H1 (cell line): ENCODE results near the gene PHLDA2. TPM values are rescaled to one million over a fixed set of nuclear protein-coding genes. Genes with fewer than 3 reads are reported as not detected.

ENCODE experiments used
- CTCF ChIA-PET: fragments of 300-600 bp; sonication (Branson Sonifier 250); formaldehyde crosslinking; loops from one replicate; lab custom pipeline; 2021; ENCODE audit not compliant: partially characterized antibody; lab: Charles Lee
- POLR2A ChIA-PET: fragments of 300-600 bp; sonication (Branson Sonifier 250); formaldehyde crosslinking; loops from one replicate; lab custom pipeline; 2021; ENCODE audit warnings: inconsistent platforms; ENCODE audit not compliant: partially characterized antibody; lab: Charles Lee
- DNase-seq, 2 experiments: peaks; one replicate each; pipeline versions ENCODE4 v3.0.0 to v3.0.0-alpha.2; 2010 to 2022; ENCODE audit warnings: low spot score in 2 of 2, low read depth in 1 of 2, mixed read lengths in 1 of 2
- FAIRE-seq: peaks from 2 replicates; lab custom pipeline; 2011; peaks lifted over from hg19 to GRCh38; lab: Jason Lieb, UNC
- H2AFZ ChIP-seq: 2 replicates; pipeline ENCODE4 v1.8.1; 2012; ENCODE audit warnings: low read length, inconsistent platforms
- H2AK5ac ChIP-seq: 2 replicates; pipeline ENCODE4 v1.6.1; 2013; ENCODE audit warnings: low read depth, low read length
- H2BK120ac ChIP-seq: replicated peaks from 2 replicates; pipeline ENCODE3; 2013; ENCODE audit warnings: low read depth, low read length, inconsistent platforms
- H2BK12ac ChIP-seq: 2 replicates; pipeline ENCODE4 v1.6.1; 2013; ENCODE audit warnings: low read depth, low read length
- H2BK15ac ChIP-seq: 2 replicates; pipeline ENCODE4 v1.6.1; 2013; ENCODE audit warnings: low read length
- H2BK20ac ChIP-seq: 2 replicates; pipeline ENCODE4 v1.6.1; 2013; ENCODE audit warnings: low read length
- H2BK5ac ChIP-seq: 2 replicates; pipeline ENCODE4 v1.6.1; 2013; ENCODE audit warnings: low read depth, low read length
- H3K14ac ChIP-seq: 2 replicates; pipeline ENCODE4 v1.6.1; 2013; ENCODE audit warnings: inconsistent platforms; ENCODE audit not compliant: insufficient read length
- H3K18ac ChIP-seq: 2 replicates; pipeline ENCODE4 v1.6.1; 2013; ENCODE audit warnings: low read length; ENCODE audit errors: extremely low read depth
- H3K23ac ChIP-seq: 2 replicates; pipeline ENCODE4 v1.6.1; 2013; ENCODE audit warnings: inconsistent platforms; ENCODE audit not compliant: insufficient read length
- H3K23me2 ChIP-seq: 2 replicates; pipeline ENCODE4 v1.6.1; 2013; ENCODE audit warnings: low read depth, low read length
- H3K27ac ChIP-seq: 2 replicates; pipeline ENCODE4 v1.6.1; 2011; ENCODE audit warnings: low read depth, low read length, inconsistent platforms
- H3K27me3 ChIP-seq, 4 experiments: replicated peaks in 1 of 4; 1 replicate in 1 of 4; 2 replicates in 3 of 4; pipeline versions ENCODE4 v1.6.1 to v1.8.1; 2011 to 2013; ENCODE audit warnings: low read length in 3 of 4, mild to moderate bottlenecking in 3 of 4, inconsistent platforms in 2 of 4, mixed read lengths in 2 of 4, moderate library complexity in 1 of 4; ENCODE audit not compliant: control insufficient read depth in 3 of 4, insufficient read depth in 3 of 4; ENCODE audit errors: extremely low read depth in 1 of 4
- H3K36me3 ChIP-seq, 4 experiments: 2 replicates each; pipeline versions ENCODE4 v1.6.1 to v1.8.1; 2011 to 2013; ENCODE audit warnings: mild to moderate bottlenecking in 4 of 4, low read length in 3 of 4, moderate library complexity in 2 of 4, control low read depth in 1 of 4, inconsistent platforms in 1 of 4; ENCODE audit not compliant: insufficient read depth in 4 of 4, control insufficient read depth in 2 of 4
- H3K4ac ChIP-seq: replicated peaks from 2 replicates; pipeline ENCODE3; 2013; ENCODE audit warnings: low read length, low read depth, mixed read lengths, inconsistent platforms; ENCODE audit not compliant: insufficient read length
- H3K4me1 ChIP-seq, 4 experiments: replicated peaks in 1 of 4; 1 replicate in 1 of 4; 2 replicates in 3 of 4; pipeline versions ENCODE4 v1.6.1 to v1.8.1; 2011 to 2013; ENCODE audit warnings: low read length in 3 of 4, inconsistent platforms in 2 of 4, mixed read lengths in 1 of 4; ENCODE audit not compliant: insufficient read depth in 4 of 4, control insufficient read depth in 3 of 4
- H3K4me2 ChIP-seq, 2 experiments: 2 replicates each; pipeline versions ENCODE4 v1.6.1 to v1.8.1; 2011 to 2013; ENCODE audit warnings: low read depth in 2 of 2, low read length in 2 of 2, control low read depth in 1 of 2, inconsistent platforms in 1 of 2, mild to moderate bottlenecking in 1 of 2; ENCODE audit not compliant: insufficient read depth in 1 of 2
- H3K4me3 ChIP-seq, 4 experiments: fragments of 200-600, 300-600 bp in 1 of 4; sonication (generic), shearing (Covaris generic), sonication (Bioruptor Twin) in 1 of 4; 2 replicates each; pipeline versions ENCODE4 v1.5.1 to v1.8.1; 2011 to 2016; ENCODE audit warnings: low read length in 4 of 4, low read depth in 3 of 4, control low read depth in 2 of 4, inconsistent platforms in 2 of 4, mild to moderate bottlenecking in 2 of 4, mixed read lengths in 1 of 4, moderate library complexity in 1 of 4; ENCODE audit not compliant: insufficient read depth in 2 of 4; ENCODE audit errors: extremely low read depth in 1 of 4
- H3K56ac ChIP-seq: replicated peaks from 2 replicates; pipeline ENCODE3; 2013; ENCODE audit warnings: low read depth, mild to moderate bottlenecking, mixed read lengths, low read length, inconsistent platforms; ENCODE audit not compliant: insufficient read length
- H3K79me1 ChIP-seq: 2 replicates; pipeline ENCODE4 v1.6.1; 2013; ENCODE audit warnings: low read depth, low read length, control low read depth
- H3K79me2 ChIP-seq, 2 experiments: 2 replicates each; pipeline versions ENCODE4 v1.6.1 to v1.8.1; 2012 to 2013; ENCODE audit warnings: low read length in 2 of 2, mild to moderate bottlenecking in 2 of 2, inconsistent platforms in 1 of 2; ENCODE audit not compliant: insufficient read depth in 2 of 2, control insufficient read depth in 1 of 2
- H3K9ac ChIP-seq, 4 experiments: replicated peaks in 1 of 4; 1 replicate in 1 of 4; 2 replicates in 3 of 4; pipeline versions ENCODE4 v1.6.1 to v1.8.1; 2011 to 2013; ENCODE audit warnings: low read depth in 3 of 4, low read length in 3 of 4, control low read depth in 2 of 4, mild to moderate bottlenecking in 2 of 4, moderate library complexity in 2 of 4, inconsistent platforms in 1 of 4; ENCODE audit errors: extremely low read depth in 1 of 4
- H3K9me3 ChIP-seq, 2 experiments: 2 replicates each; pipeline versions ENCODE4 v1.6.1 to v1.8.1; 2012 to 2013; ENCODE audit warnings: mild to moderate bottlenecking in 2 of 2, moderate library complexity in 2 of 2, control low read depth in 1 of 2, inconsistent platforms in 1 of 2, low read depth in 1 of 2, low read length in 1 of 2, mixed read lengths in 1 of 2; ENCODE audit not compliant: insufficient read depth in 2 of 2
- H4K20me1 ChIP-seq, 2 experiments: replicated peaks in 1 of 2; 2 replicates each; pipeline versions ENCODE3 to v1.8.1; 2011 to 2013; ENCODE audit warnings: inconsistent platforms in 2 of 2, low read length in 2 of 2, mild to moderate bottlenecking in 1 of 2; ENCODE audit not compliant: insufficient read depth in 2 of 2, control insufficient read depth in 1 of 2
- H4K5ac ChIP-seq: 2 replicates; pipeline ENCODE4 v1.6.1; 2013; ENCODE audit warnings: low read length, low read depth, mixed read lengths, inconsistent platforms; ENCODE audit not compliant: insufficient read length
- H4K8ac ChIP-seq: 2 replicates; pipeline ENCODE4 v1.8.0; 2013; ENCODE audit warnings: mild to moderate bottlenecking, moderate library complexity, low read length, inconsistent platforms; ENCODE audit not compliant: insufficient read depth; ENCODE audit errors: extremely low read depth
- H4K91ac ChIP-seq: replicated peaks from 2 replicates; pipeline ENCODE3; 2013; ENCODE audit warnings: low read length, mixed read lengths, inconsistent platforms; ENCODE audit not compliant: insufficient read length
- HDAC6 ChIP-seq: IDR thresholded peaks from one replicate; pipeline ENCODE4 v1.7.1; 2012; ENCODE audit warnings: low read depth, mild to moderate bottlenecking, inconsistent platforms, low read length, moderate library complexity
- MAFK ChIP-seq: IDR thresholded peaks from 2 replicates; pipeline ENCODE4 v1.6.1; 2012; ENCODE audit warnings: low read depth, mild to moderate bottlenecking, improper control_type of control experiment, low read length
- RNF2 ChIP-seq: fragments of 200-900, 300-1000 bp; sonication (generic); IDR thresholded peaks from 2 replicates; pipeline ENCODE4 v1.7.1; 2016; ENCODE audit warnings: borderline replicate concordance, low read depth, mild to moderate bottlenecking, antibody characterized with exemption, low read length; ENCODE audit not compliant: poor library complexity, severe bottlenecking; ENCODE audit errors: missing control alignments
- SAP30 ChIP-seq: fragments of 300-600 bp; sonication (generic); IDR thresholded peaks from 2 replicates; pipeline ENCODE4 v1.7.1; 2012; ENCODE audit warnings: low read length, moderate library complexity, mild to moderate bottlenecking, inconsistent platforms; ENCODE audit not compliant: insufficient read depth, insufficient replicate concordance
- SIN3A ChIP-seq, 2 experiments: IDR thresholded peaks in 1 of 2; conservative IDR thresholded peaks in 1 of 2; 2 replicates each; pipeline ENCODE4 v1.6.1; 2011 to 2012; ENCODE audit warnings: low read length in 2 of 2, improper control_type of control experiment in 1 of 2, low read depth in 1 of 2, mild to moderate bottlenecking in 1 of 2
- SP2 ChIP-seq: IDR thresholded peaks from 2 replicates; pipeline ENCODE4 v1.6.1; 2012; ENCODE audit warnings: mild to moderate bottlenecking, low read length, inconsistent platforms
- TAF1 ChIP-seq: IDR thresholded peaks from 2 replicates; pipeline ENCODE4 v1.6.1; 2011; ENCODE audit warnings: mild to moderate bottlenecking, low read depth, low read length
- TEAD4 ChIP-seq: IDR thresholded peaks from 2 replicates; pipeline ENCODE4 v1.6.1; 2012; ENCODE audit warnings: low read depth, low read length, inconsistent platforms, mixed read lengths
- YY1 ChIP-seq: IDR thresholded peaks from 2 replicates; pipeline ENCODE4 v1.6.1; 2011; ENCODE audit warnings: low read depth, mild to moderate bottlenecking, low read length
- WGBS, 2 experiments: shearing (Covaris generic) in 1 of 2; methylation state at CpG; one replicate each; pipeline versions ENCODE4 v1.1.6 to v1.1.7; 2013 to 2015; ENCODE audit warnings: low lambda C conversion rate in 2 of 2, mixed read lengths in 2 of 2, inconsistent platforms in 1 of 2, low coverage in 1 of 2, missing lambda C conversion rate in 1 of 2; ENCODE audit not compliant: insufficient replicate concordance in 2 of 2, insufficient coverage in 1 of 2, insufficient read length in 1 of 2; ENCODE audit errors: extremely low coverage in 1 of 2, missing lambda C conversion rate in 1 of 2; 5-methylcytosine and 5-hydroxymethylcytosine counted together
- polyA plus RNA-seq, 7 experiments: library from polyadenylated mRNA; depleted of rRNA in 3 of 7; stranded (reverse) in 5 of 7; unstranded in 2 of 7; fragments of >200 nt in 5 of 7; fragments of 200-250 nt in 2 of 7; gene quantifications; 1 replicate in 5 of 7; 2 replicates in 1 of 7; 4 replicates in 1 of 7; pipeline versions ENCODE4 v1.2.1 to v1.2.3, GENCODE V29; 2011 to 2013; ENCODE audit warnings: missing spikeins in 2 of 7, mixed read lengths in 2 of 7
- total RNA-seq: library from RNA; stranded (reverse); fragmentation: NEBNext Ultra II Directional; extraction: Animal tissue kit (Norgen Biotek cat#: 25700); gene quantifications from 2 replicates; pipeline ENCODE4 v1.2.1, GENCODE V29; 2021

Gene PHLDA2
- total and polyA plus RNA-seq, 2 of the 8 experiments (the other 6 are each of a cell fraction or from before 2014, with no cell fraction given): 5.2 to 7.6 TPM

DNA sequence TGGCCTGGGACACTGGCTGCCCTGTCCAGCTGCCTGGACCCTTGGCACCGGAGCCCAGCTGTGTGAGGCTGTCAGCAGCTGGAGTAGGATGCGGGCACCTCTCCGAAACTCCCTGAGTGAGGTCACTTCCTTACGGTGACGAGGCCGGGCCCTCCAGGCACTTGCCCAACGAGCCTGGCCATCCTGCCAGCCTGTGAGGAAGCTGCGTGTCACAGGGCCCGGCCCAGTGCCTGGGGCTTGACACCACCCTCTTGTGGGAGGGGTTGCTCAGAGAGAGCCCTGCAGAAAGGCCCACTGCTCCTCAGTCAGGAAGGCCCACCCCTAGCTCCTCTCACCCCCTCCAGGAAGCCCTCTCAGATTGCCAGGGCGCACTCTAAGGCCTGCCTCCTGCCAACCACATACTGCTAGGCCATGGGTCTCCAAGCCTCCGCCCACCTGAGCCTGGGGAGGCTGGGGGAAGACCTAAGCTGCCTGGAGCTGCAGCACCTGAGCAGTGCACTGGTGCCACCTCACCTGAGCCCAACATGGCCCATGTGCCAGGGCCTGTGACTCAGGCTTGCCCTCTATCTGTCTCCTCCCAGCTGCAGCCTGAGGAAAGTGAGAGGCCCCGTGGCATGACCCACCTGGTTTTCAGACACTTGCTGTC, 4.3 kb upstream of the PHLDA2 start:
- Histone ChIP-seq H4K20me1 (no peaks in the 10 kb centered on the region), H4K8ac (peak overlapping the region; percentile 18; the same call in 1 of the 2 replicates), H2BK120ac (no peak overlapping the region), H2BK15ac (no peak overlapping the region), H2BK20ac (no peak overlapping the region), H3K36me3 (no peaks in the 10 kb centered on the region), H2BK5ac (no peak overlapping the region), H3K18ac (no peak overlapping the region), H3K27me3 (peaks cover 12 to 16% (median 15%) of the 10 kb centered on the region in 4 experiments), H3K27ac (no peak overlapping the region), H3K79me2 (no peaks in the 10 kb centered on the region), H2AFZ (no peak overlapping the region), H3K9ac (no peak overlapping the region), H3K9me3 (peaks cover 9% of the 10 kb centered on the region in 2 experiments), H4K5ac (no peak overlapping the region), H3K4me2 (no peak overlapping the region), H3K79me1 (no peaks in the 10 kb centered on the region), H4K91ac (no peak overlapping the region), H3K4me3 (no peak overlapping the region), H2BK12ac (no peak overlapping the region), H3K4ac (no peak overlapping the region), H3K56ac (no peak overlapping the region), H3K4me1 (peaks cover 0 to 9% (median 2%) of the 10 kb centered on the region in 4 experiments; a peak in 6 of 7 replicates), H2AK5ac (no peak overlapping the region), H3K23me2 (peaks cover 7% of the 10 kb centered on the region; the same call in 1 of the 2 replicates), H3K23ac (no peak overlapping the region), H3K14ac (no peak overlapping the region)
- FAIRE-seq (no peak), DNase-seq (peak; percentile 38 to 56)
- ChIA-PET CTCF (interaction anchor here (0.6 to 9.4 kb wide), 9 partner anchors 9 to 401 kb away, joined by 3 to 129 read pairs (median 3); partner anchors contain the start of gene CDKN1C), POLR2A (interaction anchor here (1.2 to 1.7 kb wide), 4 partner anchors 9 to 124 kb away, joined by 4 to 6 read pairs (median 4); partner anchors contain the start of gene CARS1)
- WGBS, 2 experiments: 83% methylated on average over 11 of the region's 12 CpGs; no CpG with 5 or more reads in 1 of the 2 experiments
- TF ChIP-seq RNF2: no peak
- no peak for TF ChIP-seq HDAC6
- TF ChIP-seq YY1: no peak
- no peak for TF ChIP-seq TEAD4
- no peak for TF ChIP-seq TAF1
- no peak for TF ChIP-seq SIN3A (conservative IDR thresholded peaks at IDR 0.05 in 1 of 2, IDR thresholded peaks at IDR 0.05 in 1 of 2; ENCODE audit: low read depth in 1 of 2, low read length in 2 of 2)
- no peak for TF ChIP-seq MAFK
- TF ChIP-seq SP2: no peak
- TF ChIP-seq SAP30: no peak
